ENCODE results near the gene SPOUT1. TPM values are rescaled to one million over a fixed set of nuclear protein-coding genes. Genes with fewer than 3 reads are reported as not detected.
"Not testable (repeated sequence)": the region's sequence is repeated elsewhere in the genome, so short reads cannot be mapped to it uniquely, and the experiment has no call there.

SPOUT1 gene
- polyA plus RNA-seq, 1 experiment: 45.8 TPM

GRCh38 chr9:128786681-128787601 lies 42.7 kb downstream of the SPOUT1 start, which contains the start of gene TBC1D13:
TBC1D13 (plus strand) TSS chr9:128787253; CDS start chr9:128787354, 101 bp downstream.
- DNase-seq (ENCODE audit: low read depth): peak; percentile 10
- no peaks in the 10 kb centered on the region for H3K27me3 ChIP-seq (ENCODE audit: control insufficient read depth, insufficient read depth, low read length)
- ChIA-PET CTCF (no interaction called here), POLR2A (no interaction called here)
- no peak for TF ChIP-seq CTCF (IDR thresholded peaks at IDR 0.05; ENCODE audit: insufficient read depth, low read depth, low read length)
- peaks cover 8% of the 10 kb centered on the region for H3K36me3 ChIP-seq (ENCODE audit: control insufficient read depth, insufficient read depth, low read length)
- peak within 1 kb of the TSS; percentile 100 for H3K4me3 ChIP-seq (ENCODE audit: low read depth, low read length)

GRCh38 chr9:128785427-128785826 lies 44.2 kb downstream of the SPOUT1 start:
- Histone ChIP-seq H3K36me3 (ENCODE audit: control insufficient read depth, insufficient read depth, low read length) (no peaks in the 10 kb centered on the region; the same call in 1 of the 2 replicates), H3K27me3 (ENCODE audit: control insufficient read depth, insufficient read depth, low read length) (no peaks in the 10 kb centered on the region), H3K4me3 (ENCODE audit: low read depth, low read length) (no peak overlapping the region)
- DNase-seq (ENCODE audit: low read depth): no peak
- CTCF ChIA-PET: no interaction called here
- TF ChIP-seq CTCF (IDR thresholded peaks at IDR 0.05; ENCODE audit: insufficient read depth, low read depth, low read length): no peak
- POLR2A ChIA-PET: no interaction called here

- TF ChIP-seq CTCF (IDR thresholded peaks at IDR 0.05; ENCODE audit: insufficient read depth, low read depth, low read length): no peak
- ChIA-PET CTCF (interaction anchor here (0.9 to 2.1 kb wide), 2 partner anchors 10 to 35 kb away, joined by 4 to 5 read pairs; partner anchors contain the start of gene ENDOG), POLR2A (no interaction called here)
- DNase-seq (ENCODE audit: low read depth): no peak
- Histone ChIP-seq H3K36me3 (ENCODE audit: control insufficient read depth, insufficient read depth, low read length) (no peaks in the 10 kb centered on the region), H3K27me3 (ENCODE audit: control insufficient read depth, insufficient read depth, low read length) (no peaks in the 10 kb centered on the region), H3K4me3 (ENCODE audit: low read depth, low read length) (no peak overlapping the region)
These were observed 46.9 kb downstream of the SPOUT1 start for GRCh38 chr9:128782669-128783068.

- H3K27me3 ChIP-seq (ENCODE audit: control insufficient read depth, insufficient read depth, low read length): no peaks in the 10 kb centered on the region
- ChIA-PET POLR2A (no interaction called here), CTCF (interaction anchor here (0.9 to 2.1 kb wide), 3 partner anchors 8 to 147 kb away, joined by 3 to 5 read pairs (median 4); partner anchors contain the start of gene ENDOG)
- no peak for DNase-seq (ENCODE audit: low read depth)
- TF ChIP-seq CTCF (IDR thresholded peaks at IDR 0.05; ENCODE audit: insufficient read depth, low read depth, low read length): no peak
- H3K36me3 ChIP-seq (ENCODE audit: control insufficient read depth, insufficient read depth, low read length): no peaks in the 10 kb centered on the region
- H3K4me3 ChIP-seq (ENCODE audit: low read depth, low read length): no peak overlapping the region
These were observed 48.2 kb downstream of the SPOUT1 start for GRCh38 chr9:128781187-128782070.

- H3K27me3 ChIP-seq (ENCODE audit: control insufficient read depth, insufficient read depth, low read length); CTCF ChIA-PET: not testable (repeated sequence)
These were observed 49.5 kb downstream of the SPOUT1 start for GRCh38 chr9:128780093-128780492.

More at GRCh38 chr9:128780093-128780492, 49.5 kb downstream of the SPOUT1 start:
- H3K36me3 ChIP-seq (ENCODE audit: control insufficient read depth, insufficient read depth, low read length); POLR2A ChIA-PET; H3K4me3 ChIP-seq (ENCODE audit: low read depth, low read length); DNase-seq (ENCODE audit: low read depth): not testable (repeated sequence)

Data from BJ (cell line).